ENCODE measurements around the gene CHRNG. TPM values are rescaled to one million over a fixed set of nuclear protein-coding genes. Genes with fewer than 3 reads are reported as not detected.

CHRNG gene
- total and polyA plus RNA-seq, 9 donors: not detected

GRCh38 chr2:232576995-232577394, 37.5 kb downstream of the CHRNG start:
- Histone ChIP-seq H3K4me3 (no peak overlapping the region), H3K27me3 (no peaks in the 10 kb centered on the region), H3K4me1 (ENCODE audit: insufficient read depth) (no peaks in the 10 kb centered on the region), H3K9me3 (no peaks in the 10 kb centered on the region), H3K36me3 (no peaks in the 10 kb centered on the region), H3K27ac (no peak overlapping the region)
- intact Hi-C loops (cut with DNase I): no loop called here
- TF ChIP-seq POLR2A (IDR thresholded peaks at IDR 0.05): no peak
- no peak for TF ChIP-seq CTCF (IDR thresholded peaks at IDR 0.05)
- TF ChIP-seq EP300 (IDR thresholded peaks at IDR 0.05): no peak
- WGBS, 3 donors: 65 to 89% (median 83%) methylated on average over 2 of the region's 2 CpGs
- DNase-seq: no peak

- intact Hi-C loops (cut with DNase I): no loop called here
- TF ChIP-seq CTCF (IDR thresholded peaks at IDR 0.05): no peak
- no peak for TF ChIP-seq EP300 (IDR thresholded peaks at IDR 0.05)
- TF ChIP-seq POLR2A (IDR thresholded peaks at IDR 0.05): no peak
- DNase-seq: no peak
- 93 to 95% (median 95%) methylated on average over 2 of the region's 2 CpGs for WGBS, 3 donors
- no peaks in the 10 kb centered on the region for H3K4me1 ChIP-seq (ENCODE audit: insufficient read depth)
- H3K9me3 ChIP-seq: no peaks in the 10 kb centered on the region
- no peaks in the 10 kb centered on the region for H3K27me3 ChIP-seq
- H3K36me3 ChIP-seq: no peaks in the 10 kb centered on the region
- H3K4me3 ChIP-seq: no peak overlapping the region
- no peak overlapping the region for H3K27ac ChIP-seq
Measured at GRCh38 chr2:232577841-232578240, 38.3 kb downstream of the CHRNG start.

GRCh38 chr2:232578626-232579025, 39.1 kb downstream of the CHRNG start:
- H3K4me1 ChIP-seq (ENCODE audit: insufficient read depth): no peaks in the 10 kb centered on the region
- no peaks in the 10 kb centered on the region for H3K27me3 ChIP-seq
- TF ChIP-seq POLR2A (IDR thresholded peaks at IDR 0.05) (no peak), CTCF (IDR thresholded peaks at IDR 0.05) (no peak), EP300 (IDR thresholded peaks at IDR 0.05) (no peak)
- no peak overlapping the region for H3K27ac ChIP-seq
- H3K9me3 ChIP-seq: no peaks in the 10 kb centered on the region
- no peak for DNase-seq
- no peak overlapping the region for H3K4me3 ChIP-seq
- intact Hi-C loops (cut with DNase I): no loop called here
- no peaks in the 10 kb centered on the region for H3K36me3 ChIP-seq
- WGBS, 3 donors: 89% methylated on average over 2 of the region's 2 CpGs

- H3K27me3 ChIP-seq: no peaks in the 10 kb centered on the region
- no peak overlapping the region for H3K4me3 ChIP-seq
- 93 to 96% (median 95%) methylated on average over 6 of the region's 6 CpGs for WGBS, 3 donors
- no peaks in the 10 kb centered on the region for H3K36me3 ChIP-seq
- H3K4me1 ChIP-seq (ENCODE audit: insufficient read depth): no peaks in the 10 kb centered on the region
- intact Hi-C loops (cut with DNase I): no loop called here
- no peak for TF ChIP-seq EP300 (IDR thresholded peaks at IDR 0.05)
- TF ChIP-seq POLR2A (IDR thresholded peaks at IDR 0.05): no peak
- no peak for TF ChIP-seq CTCF (IDR thresholded peaks at IDR 0.05)
- DNase-seq: no peak
- no peak overlapping the region for H3K27ac ChIP-seq
- no peaks in the 10 kb centered on the region for H3K9me3 ChIP-seq
Measured at GRCh38 chr2:232580648-232580981, 41.1 kb downstream of the CHRNG start.

GRCh38 chr2:232581725-232582124, 42.2 kb downstream of the CHRNG start:
- Histone ChIP-seq H3K4me1 (ENCODE audit: insufficient read depth) (no peaks in the 10 kb centered on the region), H3K27ac (no peak overlapping the region), H3K27me3 (no peaks in the 10 kb centered on the region), H3K36me3 (no peaks in the 10 kb centered on the region), H3K4me3 (no peak overlapping the region), H3K9me3 (no peaks in the 10 kb centered on the region)
- DNase-seq: no peak
- intact Hi-C loops (cut with DNase I): no loop called here
- no peak for TF ChIP-seq EP300 (IDR thresholded peaks at IDR 0.05)
- TF ChIP-seq CTCF (IDR thresholded peaks at IDR 0.05): no peak
- TF ChIP-seq POLR2A (IDR thresholded peaks at IDR 0.05): no peak

Data from ovary (tissue), 9 donors.